GOT3 (cell line): Measurements from ENCODE around the gene SBK3.
"Not testable (repeated sequence)": the region's sequence is repeated elsewhere in the genome, so short reads cannot be mapped to it uniquely, and the experiment has no call there.

ENCODE experiments used
- DNase-seq: peaks from one replicate; lab custom pipeline; 2025; ENCODE audit warnings: mixed read lengths; lab: John Stamatoyannopoulos, UW

SBK3 gene

GRCh38 chr19:55545443-55545842, at the start of gene SBK3:
SBK3 (minus strand) TSS chr19:55545543; CDS start chr19:55545543, 0 bp downstream.
- no peak for DNase-seq

- no peak for DNase-seq
Observed at GRCh38 chr19:55593096-55593772, 47.9 kb upstream of the SBK3 start.

GRCh38 chr19:55592391-55593090, 47.2 kb upstream of the SBK3 start:
- no peak for DNase-seq

- DNase-seq = no peak
Observed at GRCh38 chr19:55591555-55591954, 46.2 kb upstream of the SBK3 start.

GRCh38 chr19:55590617-55591016, 45.3 kb upstream of the SBK3 start:
- DNase-seq = no peak

- no peak for DNase-seq
Observed at GRCh38 chr19:55590109-55590508, 44.8 kb upstream of the SBK3 start.

- DNase-seq = no peak
Observed at GRCh38 chr19:55588738-55589137, 43.4 kb upstream of the SBK3 start.

- DNase-seq = peak; percentile 65
Observed at GRCh38 chr19:55586976-55587668, 41.8 kb upstream of the SBK3 start.

GRCh38 chr19:55585658-55586339, 40.5 kb upstream of the SBK3 start:
- DNase-seq = no peak

GRCh38 chr19:55584871-55585270, 39.5 kb upstream of the SBK3 start:
- no peak for DNase-seq

GRCh38 chr19:55583897-55584296, 38.6 kb upstream of the SBK3 start:
- DNase-seq = not testable (repeated sequence)

- DNase-seq = not testable (repeated sequence)
Observed at GRCh38 chr19:55582284-55582683, 36.9 kb upstream of the SBK3 start.

GRCh38 chr19:55581823-55582223, 36.5 kb upstream of the SBK3 start:
- DNase-seq = no peak

GRCh38 chr19:55581145-55581822, 35.9 kb upstream of the SBK3 start:
- DNase-seq = no peak

GRCh38 chr19:55580628-55581144, 35.3 kb upstream of the SBK3 start, which contains the start of gene ZNF579:
ZNF579 (minus strand) TSS chr19:55580848; CDS start chr19:55579639, 1,209 bp downstream.
- peak; percentile 33 for DNase-seq

GRCh38 chr19:55579766-55580621, 34.7 kb upstream of the SBK3 start:
- no peak for DNase-seq

- no peak for DNase-seq
Observed at GRCh38 chr19:55578761-55579747, 33.7 kb upstream of the SBK3 start.

GRCh38 chr19:55578031-55578760, 32.9 kb upstream of the SBK3 start:
- DNase-seq = no peak

- DNase-seq = no peak
Observed at GRCh38 chr19:55576746-55577145, 31.4 kb upstream of the SBK3 start.
